Smooth muscle cell (in vitro differentiated cells): ENCODE data around the gene DOCK6. TPM values are rescaled to one million over a fixed set of nuclear protein-coding genes. Genes with fewer than 3 reads are reported as not detected.

Experiments used
- DNase-seq: peaks from one replicate; lab custom pipeline; 2025; ENCODE audit not compliant: unreplicated experiment; lab: John Stamatoyannopoulos, UW
- H2AFZ ChIP-seq: fragments of 200-600 bp; sonication (generic); 2 replicates; pipeline ENCODE4 v1.6.0; 2016; ENCODE audit warnings: antibody characterized with exemption, low read depth, mild to moderate bottlenecking
- H3F3A ChIP-seq: fragments of 200-600 bp; sonication (generic); 2 replicates; pipeline ENCODE4 v1.6.0; 2017; ENCODE audit warnings: antibody characterized with exemption, low read depth
- H3K27ac ChIP-seq: fragments of 200-600 bp; sonication (generic); 2 replicates; pipeline ENCODE4 v1.5.1; 2016; ENCODE audit warnings: low read depth, mild to moderate bottlenecking
- H3K27me3 ChIP-seq: fragments of 200-600 bp; sonication (generic); 2 replicates; pipeline ENCODE4 v1.6.1; 2016; ENCODE audit warnings: low read depth, mild to moderate bottlenecking
- H3K36me3 ChIP-seq: fragments of 200-600 bp; sonication (generic); 2 replicates; pipeline ENCODE4 v1.5.1; 2016; ENCODE audit warnings: low read depth
- H3K4me1 ChIP-seq: fragments of 200-600 bp; sonication (generic); 2 replicates; pipeline ENCODE4 v1.5.1; 2016; ENCODE audit warnings: low read depth
- H3K4me2 ChIP-seq: fragments of 200-600 bp; sonication (generic); 2 replicates; pipeline ENCODE4 v1.6.0; 2016; ENCODE audit warnings: mild to moderate bottlenecking
- H3K4me3 ChIP-seq: fragments of 200-600 bp; sonication (generic); 2 replicates; pipeline ENCODE4 v1.5.1; 2016; ENCODE audit warnings: mild to moderate bottlenecking
- H3K79me2 ChIP-seq: fragments of 200-600 bp; sonication (generic); 2 replicates; pipeline ENCODE4 v1.6.0; 2016; ENCODE audit warnings: low read depth, mild to moderate bottlenecking
- H3K9ac ChIP-seq: fragments of 200-600 bp; sonication (generic); 2 replicates; pipeline ENCODE4 v1.6.0; 2016; ENCODE audit warnings: low read depth
- H3K9me3 ChIP-seq: fragments of 200-600 bp; sonication (generic); replicated peaks from 2 replicates; pipeline ENCODE4 v1.5.1; 2016; ENCODE audit warnings: low read depth
- H4K20me1 ChIP-seq: fragments of 200-600 bp; sonication (generic); 2 replicates; pipeline ENCODE4 v1.6.0; 2016; ENCODE audit warnings: low read depth
- CTCF ChIP-seq: fragments of 200-600 bp; sonication (generic); IDR thresholded peaks from 2 replicates; pipeline ENCODE4 v1.5.1; 2017; ENCODE audit warnings: borderline replicate concordance, mild to moderate bottlenecking, antibody characterized with exemption; ENCODE audit not compliant: insufficient read depth, poor library complexity, severe bottlenecking
- WGBS: methylation state at CpG from one replicate; pipeline ENCODE4 v1.1.7; 2016; ENCODE audit warnings: low lambda C conversion rate; 5-methylcytosine and 5-hydroxymethylcytosine counted together
- polyA plus RNA-seq: library from polyadenylated mRNA; unstranded; fragments of >200 nt; fragmentation: Nextera tagmentation; extraction: Ambion mirVana; gene quantifications from 2 replicates; pipeline ENCODE4 v1.2.1, GENCODE V29; 2016
- total RNA-seq: library from RNA; depleted of rRNA; stranded (reverse); fragments of >200 nt; gene quantifications from 2 replicates; pipeline ENCODE4 v1.2.3, GENCODE V29; 2014

DOCK6 gene
- total and polyA plus RNA-seq, 2 experiments from 2014 or later: 13.8 to 14.8 TPM

- no peaks in the 10 kb centered on the region for H3K27me3 ChIP-seq
- no peaks in the 10 kb centered on the region for H3K9me3 ChIP-seq
- H3F3A ChIP-seq: no peaks in the 10 kb centered on the region
- H3K4me1 ChIP-seq: no peaks in the 10 kb centered on the region
- no peak overlapping the region for H3K4me2 ChIP-seq
- H3K79me2 ChIP-seq: no peaks in the 10 kb centered on the region
- WGBS: 59% methylated on average over 6 of the region's 6 CpGs
- no peaks in the 10 kb centered on the region for H4K20me1 ChIP-seq
- no peaks in the 10 kb centered on the region for H3K36me3 ChIP-seq
- H3K27ac ChIP-seq: no peak overlapping the region
- H2AFZ ChIP-seq: no peak overlapping the region
- H3K4me3 ChIP-seq: no peak overlapping the region
- DNase-seq: no peak
- H3K9ac ChIP-seq: no peak overlapping the region
- no peak for TF ChIP-seq CTCF
These were observed 22.2 kb upstream of the DOCK6 start for GRCh38 chr19:11284515-11284914.

DNA sequence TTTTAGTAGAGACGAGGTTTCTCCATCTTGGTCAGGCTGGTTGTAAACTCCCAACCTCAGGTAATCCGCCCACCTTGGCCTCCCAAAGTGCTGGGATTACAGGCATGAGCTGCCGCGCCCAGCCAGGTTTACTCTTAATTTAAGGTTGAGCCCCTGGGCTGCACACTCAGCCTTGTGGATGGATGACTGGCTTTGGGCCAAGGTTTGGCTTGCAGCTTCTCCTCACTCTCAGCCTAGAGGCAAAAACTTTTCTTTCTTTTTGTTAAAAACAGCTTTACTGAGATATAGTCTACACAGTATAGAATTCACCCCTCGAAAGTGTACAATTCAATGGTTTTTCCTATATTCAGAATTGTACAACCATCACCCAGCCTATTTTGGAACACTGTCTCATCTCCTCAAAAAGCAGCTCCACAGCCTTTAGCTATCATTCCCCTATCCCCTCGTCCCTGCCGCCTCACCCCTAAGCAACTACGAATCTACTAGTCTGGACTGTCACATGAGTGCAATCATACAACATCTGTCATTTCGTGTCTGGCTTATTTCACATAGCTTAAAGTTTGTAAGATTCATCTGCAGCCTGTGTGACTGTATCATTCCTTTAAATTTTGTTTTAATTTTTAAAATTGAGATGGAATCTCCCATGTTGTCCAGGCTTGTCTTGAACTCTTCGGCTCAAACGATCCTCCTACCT is 19.2 kb upstream of the DOCK6 start:
- no peaks in the 10 kb centered on the region for H3K9me3 ChIP-seq
- H3K4me1 ChIP-seq: no peaks in the 10 kb centered on the region
- WGBS: 77% methylated on average over 11 of the region's 11 CpGs
- no peak overlapping the region for H3K9ac ChIP-seq
- H4K20me1 ChIP-seq: no peaks in the 10 kb centered on the region
- no peak overlapping the region for H3K4me3 ChIP-seq
- H3K27me3 ChIP-seq: no peaks in the 10 kb centered on the region
- no peak overlapping the region for H3K27ac ChIP-seq
- no peak for DNase-seq
- H3K36me3 ChIP-seq: no peaks in the 10 kb centered on the region
- H2AFZ ChIP-seq: no peak overlapping the region
- TF ChIP-seq CTCF: no peak
- H3F3A ChIP-seq: no peaks in the 10 kb centered on the region
- no peaks in the 10 kb centered on the region for H3K79me2 ChIP-seq
- H3K4me2 ChIP-seq: no peak overlapping the region

GRCh38 chr19:11279505-11280236 is 17.3 kb upstream of the DOCK6 start:
- Histone ChIP-seq H3K9me3 (no peaks in the 10 kb centered on the region), H3K9ac (no peak overlapping the region), H3K4me1 (no peaks in the 10 kb centered on the region), H3F3A (no peaks in the 10 kb centered on the region), H3K27ac (no peak overlapping the region), H2AFZ (no peak overlapping the region), H3K79me2 (no peaks in the 10 kb centered on the region), H3K4me3 (no peak overlapping the region), H3K27me3 (no peaks in the 10 kb centered on the region), H4K20me1 (no peaks in the 10 kb centered on the region), H3K4me2 (no peak overlapping the region), H3K36me3 (no peaks in the 10 kb centered on the region)
- TF ChIP-seq CTCF: no peak
- 85% methylated on average over 5 of the region's 5 CpGs for WGBS
- DNase-seq: no peak

- no peaks in the 10 kb centered on the region for H3K79me2 ChIP-seq
- WGBS: 67% methylated on average over 6 of the region's 6 CpGs
These were observed 16.3 kb upstream of the DOCK6 start for GRCh38 chr19:11278670-11279069.

More at GRCh38 chr19:11278670-11279069, 16.3 kb upstream of the DOCK6 start:
- H3K4me3 ChIP-seq: no peak overlapping the region
- no peaks in the 10 kb centered on the region for H4K20me1 ChIP-seq
- H3K27ac ChIP-seq: no peak overlapping the region
- no peaks in the 10 kb centered on the region for H3K9me3 ChIP-seq
- H3K27me3 ChIP-seq: no peaks in the 10 kb centered on the region
- H3K4me2 ChIP-seq: no peak overlapping the region
- no peak for DNase-seq
- no peak for TF ChIP-seq CTCF
- H3K9ac ChIP-seq: no peak overlapping the region
- H3K4me1 ChIP-seq: no peaks in the 10 kb centered on the region
- H3F3A ChIP-seq: no peaks in the 10 kb centered on the region
- no peaks in the 10 kb centered on the region for H3K36me3 ChIP-seq
- H2AFZ ChIP-seq: no peak overlapping the region
